ENCODE measurements around the gene NOXO1. TPM values are rescaled to one million over a fixed set of nuclear protein-coding genes. Genes with fewer than 3 reads are reported as not detected.
"Not testable (repeated sequence)": the region's sequence is repeated elsewhere in the genome, so short reads cannot be mapped to it uniquely, and the experiment has no call there.

NOXO1 gene
- total RNA-seq, 1 donor from 2014 or later: 1.8 TPM

GRCh38 chr16:1965396-1966001 is 15.8 kb downstream of the NOXO1 start:
- Histone ChIP-seq H3K4me1 (peaks cover 21% of the 10 kb centered on the region), H3K4me3 (peak overlapping the region; percentile 75), H3K9me3 (no peaks in the 10 kb centered on the region), H3K36me3 (peaks cover 26% of the 10 kb centered on the region), H3K27ac (peak overlapping the region; percentile 98), H3K27me3 (no peaks in the 10 kb centered on the region)
- ATAC-seq (no peak), DNase-seq (peak; percentile 60)
- TF ChIP-seq CTCF (IDR thresholded peaks at IDR 0.05): no peak
- intact Hi-C loops (cut with DNase I): no loop called here

- no peak for TF ChIP-seq CTCF (IDR thresholded peaks at IDR 0.05)
- Histone ChIP-seq H3K4me3 (peak within 1 kb of the TSS; percentile 75), H3K36me3 (peaks cover 27% of the 10 kb centered on the region), H3K27me3 (no peaks in the 10 kb centered on the region), H3K9me3 (no peaks in the 10 kb centered on the region), H3K27ac (peak within 1 kb of the TSS; percentile 98), H3K4me1 (peaks cover 24% of the 10 kb centered on the region)
- DNase-seq: peak; percentile 100
- intact Hi-C loops (cut with DNase I): no loop called here
- ATAC-seq: peak; percentile 97
Measured at GRCh38 chr16:1964506-1965395, 16.5 kb downstream of the NOXO1 start, which contains the start of gene RPS2. TSS of gene RPS2 (minus strand) at chr16:1964826. CDS start at chr16:1964625, 201 bp downstream.

GRCh38 chr16:1963806-1964505 is 17.3 kb downstream of the NOXO1 start:
- Histone ChIP-seq H3K36me3 (peaks cover 27% of the 10 kb centered on the region), H3K27me3 (no peaks in the 10 kb centered on the region), H3K4me1 (peaks cover 26% of the 10 kb centered on the region), H3K4me3 (peak overlapping the region; percentile 75), H3K27ac (peak overlapping the region; percentile 98), H3K9me3 (no peaks in the 10 kb centered on the region)
- DNase-seq (no peak), ATAC-seq (peak; percentile 0)
- intact Hi-C loops (cut with DNase I): no loop called here
- peak; percentile 8 for TF ChIP-seq CTCF (IDR thresholded peaks at IDR 0.05)

GRCh38 chr16:1962161-1963153 is 18.8 kb downstream of the NOXO1 start:
- ATAC-seq; intact Hi-C loops (cut with DNase I); H3K4me3 ChIP-seq; H3K9me3 ChIP-seq; H3K27me3 ChIP-seq; H3K27ac ChIP-seq: not testable (repeated sequence)
- Histone ChIP-seq H3K36me3 (peaks cover 27% of the 10 kb centered on the region), H3K4me1 (peaks cover 28% of the 10 kb centered on the region)
- peak; percentile 66 for DNase-seq

- peaks cover 28% of the 10 kb centered on the region for H3K4me1 ChIP-seq
- ATAC-seq (no peak), DNase-seq (no peak)
- H3K27ac ChIP-seq: no peak overlapping the region
- H3K36me3 ChIP-seq: peaks cover 27% of the 10 kb centered on the region
- intact Hi-C loops (cut with DNase I): no loop called here
- H3K27me3 ChIP-seq: no peaks in the 10 kb centered on the region
- TF ChIP-seq CTCF (IDR thresholded peaks at IDR 0.05): no peak
- H3K4me3 ChIP-seq: no peak overlapping the region
- no peaks in the 10 kb centered on the region for H3K9me3 ChIP-seq
Measured at GRCh38 chr16:1961651-1962067, 19.6 kb downstream of the NOXO1 start.
